Liver (tissue), 9 donors: Measurements from ENCODE around the gene TMEM86B. TPM values are rescaled to one million over a fixed set of nuclear protein-coding genes. Genes with fewer than 3 reads are reported as not detected.

Source experiments
- DNase-seq: peaks from one replicate; pipeline ENCODE4 v3.0.0-alpha.2; 2017; ENCODE audit warnings: low spot score
- H3K27ac ChIP-seq, 2 donors: one replicate each; pipeline ENCODE4 v1.7.0; 2013; ENCODE audit warnings: inconsistent platforms in 2 of 2, low read length in 2 of 2, control low read depth in 1 of 2, low read depth in 1 of 2, mild to moderate bottlenecking in 1 of 2
- H3K27me3 ChIP-seq, 4 donors: one replicate each; pipeline versions ENCODE4 v1.6.1 to v1.7.0; 2013; ENCODE audit warnings: low read length in 3 of 4, inconsistent platforms in 1 of 4, mild to moderate bottlenecking in 1 of 4, moderate library complexity in 1 of 4; ENCODE audit not compliant: control insufficient read depth in 4 of 4, insufficient read depth in 4 of 4
- H3K36me3 ChIP-seq, 4 donors: one replicate each; pipeline versions ENCODE4 v1.6.1 to v1.7.0; 2013; ENCODE audit warnings: low read length in 3 of 4, mild to moderate bottlenecking in 3 of 4, low read depth in 1 of 4, moderate library complexity in 1 of 4; ENCODE audit not compliant: control insufficient read depth in 4 of 4, insufficient read depth in 3 of 4
- H3K4me1 ChIP-seq, 4 donors: one replicate each; pipeline versions ENCODE4 v1.6.1 to v1.7.0; 2013; ENCODE audit warnings: low read length in 3 of 4, mild to moderate bottlenecking in 3 of 4, moderate library complexity in 1 of 4; ENCODE audit not compliant: control insufficient read depth in 4 of 4, insufficient read depth in 4 of 4
- H3K4me3 ChIP-seq, 3 donors: one replicate each; pipeline versions ENCODE4 v1.6.1 to v1.7.0; 2013; ENCODE audit warnings: low read length in 3 of 3, control low read depth in 1 of 3, low read depth in 1 of 3, mild to moderate bottlenecking in 1 of 3
- H3K9ac ChIP-seq, 2 donors: one replicate each; pipeline ENCODE4 v1.7.0; 2013; ENCODE audit warnings: low read length in 2 of 2, mild to moderate bottlenecking in 2 of 2, moderate library complexity in 2 of 2, control low read depth in 1 of 2, low read depth in 1 of 2
- H3K9me3 ChIP-seq, 4 donors: one replicate each; pipeline versions ENCODE4 v1.6.1 to v1.7.0; 2013; ENCODE audit warnings: low read length in 3 of 4; ENCODE audit not compliant: control insufficient read depth in 4 of 4
- EGR1 ChIP-seq, 2 donors: IDR thresholded peaks; 2 replicates each; pipeline ENCODE4 v1.6.1; 2016 to 2018; ENCODE audit warnings: antibody characterized with exemption in 2 of 2, low read depth in 2 of 2
- FOXA1 ChIP-seq: IDR thresholded peaks from 2 replicates; pipeline ENCODE4 v1.6.1; 2016; ENCODE audit warnings: antibody characterized with exemption
- GABPA ChIP-seq, 2 donors: IDR thresholded peaks in 1 of 2; conservative IDR thresholded peaks in 1 of 2; 2 replicates each; pipeline ENCODE4 v1.6.1; 2016; ENCODE audit warnings: antibody characterized with exemption in 2 of 2, mild to moderate bottlenecking in 1 of 2, moderate library complexity in 1 of 2
- HNF4A ChIP-seq, 2 donors: conservative IDR thresholded peaks; 2 replicates each; pipeline ENCODE4 v1.6.1; 2016; ENCODE audit warnings: antibody characterized with exemption in 2 of 2, mild to moderate bottlenecking in 2 of 2
- JUND ChIP-seq, 2 donors: IDR thresholded peaks; 2 replicates each; pipeline ENCODE4 v1.6.1; 2016; ENCODE audit warnings: antibody characterized with exemption in 2 of 2
- NR2F2 ChIP-seq: IDR thresholded peaks from 2 replicates; pipeline ENCODE4 v1.6.1; 2016; ENCODE audit warnings: antibody characterized with exemption
- RAD21 ChIP-seq, 2 donors: IDR thresholded peaks; 2 replicates each; pipeline ENCODE4 v1.6.1; 2016; ENCODE audit warnings: antibody characterized with exemption in 2 of 2, mild to moderate bottlenecking in 2 of 2
- RXRA ChIP-seq, 2 donors: IDR thresholded peaks; 2 replicates each; pipeline ENCODE4 v1.6.1; 2017 to 2018; ENCODE audit warnings: antibody characterized with exemption in 2 of 2, mild to moderate bottlenecking in 1 of 2
- SP1 ChIP-seq: IDR thresholded peaks from 2 replicates; pipeline ENCODE4 v1.6.1; 2018; ENCODE audit warnings: antibody characterized with exemption, mild to moderate bottlenecking
- TAF1 ChIP-seq: conservative IDR thresholded peaks from 2 replicates; pipeline ENCODE4 v1.6.1; 2016; ENCODE audit warnings: antibody characterized with exemption, mild to moderate bottlenecking
- YY1 ChIP-seq: IDR thresholded peaks from 2 replicates; pipeline ENCODE4 v1.6.1; 2016; ENCODE audit warnings: antibody characterized with exemption, mild to moderate bottlenecking
- WGBS: extraction: QIAGEN DNeasy Blood & Tissue Kit; methylation state at CpG from one replicate; pipeline ENCODE4 v1.1.7; 2013; 5-methylcytosine and 5-hydroxymethylcytosine counted together
- polyA plus RNA-seq, 2 donors: library from polyadenylated mRNA; stranded (reverse) in 1 of 2; unstranded in 1 of 2; fragments of 200-250 nt in 1 of 2; fragments of >200 nt in 1 of 2; fragmentation: Nextera tagmentation in 1 of 2; extraction: Ambion mirVana in 1 of 2; gene quantifications; one replicate each; pipeline versions ENCODE4 v1.2.1 to v1.2.3, GENCODE V29; 2013 to 2015
- total RNA-seq, 2 donors: library from RNA; depleted of rRNA; stranded (reverse); fragments of >200 nt; gene quantifications; one replicate each; pipeline ENCODE4 v1.2.3, GENCODE V29; 2014
- TF ChIP-seq, protein P1 (sequence below): IDR thresholded peaks from 2 replicates; pipeline ENCODE4 v1.6.1; 2016; ENCODE audit warnings: antibody characterized with exemption, mild to moderate bottlenecking
- TF ChIP-seq, protein P2 (sequence below): IDR thresholded peaks from 2 replicates; pipeline ENCODE4 v1.6.1; 2016; ENCODE audit warnings: antibody characterized with exemption
- TF ChIP-seq, protein P3 (sequence below): fragments of 150-350 bp; IDR thresholded peaks from 2 replicates; pipeline ENCODE4 v1.5.1; 2017; ENCODE audit warnings: improper control_type of control experiment, low read depth, low read length; ENCODE audit not compliant: missing input control
- TF ChIP-seq, protein P4 (sequence below): IDR thresholded peaks from 2 replicates; pipeline ENCODE4 v1.6.1; 2016; ENCODE audit warnings: antibody characterized with exemption
- TF ChIP-seq, protein P5 (sequence below): IDR thresholded peaks from 2 replicates; pipeline ENCODE4 v1.6.1; 2016; ENCODE audit warnings: antibody characterized with exemption
- donor health status: healthy.
- donor health status: healthy.
- donor health status: healthy.
- donor health status: healthy.
- donor health status: healthy.

Gene TMEM86B
- total and polyA plus RNA-seq, 4 donors = 4.8 to 20.1 (median 16.6) TPM

DNA sequence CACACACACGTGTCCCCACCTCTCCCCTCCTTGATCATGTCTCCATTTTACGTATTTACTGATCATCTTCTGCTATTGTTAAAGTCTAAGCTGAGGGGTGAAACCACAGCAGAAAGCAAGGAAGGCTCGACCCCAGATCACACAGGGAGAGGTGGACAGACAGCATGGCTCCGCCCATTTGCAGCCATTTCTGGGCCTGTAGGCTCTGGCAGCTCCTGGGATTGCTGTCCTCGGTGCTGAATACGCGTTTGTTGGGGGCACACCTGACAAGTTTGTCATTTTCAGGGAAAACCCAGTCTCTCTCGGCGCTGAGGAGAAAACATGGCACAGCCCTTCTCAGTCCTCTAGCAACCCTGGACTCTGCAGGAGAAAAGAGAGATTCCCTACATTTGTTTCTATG lies 8.0 kb downstream of the TMEM86B start:
- Histone ChIP-seq H3K36me3 (no peaks in the 10 kb centered on the region), H3K4me1 (peaks cover 2 to 10% (median 9%) of the 10 kb centered on the region in 4 donors), H3K4me3 (no peak overlapping the region), H3K9ac (no peak overlapping the region), H3K9me3 (no peaks in the 10 kb centered on the region), H3K27me3 (no peaks in the 10 kb centered on the region), H3K27ac (no peak overlapping the region)
- TF ChIP-seq, protein P1, sequence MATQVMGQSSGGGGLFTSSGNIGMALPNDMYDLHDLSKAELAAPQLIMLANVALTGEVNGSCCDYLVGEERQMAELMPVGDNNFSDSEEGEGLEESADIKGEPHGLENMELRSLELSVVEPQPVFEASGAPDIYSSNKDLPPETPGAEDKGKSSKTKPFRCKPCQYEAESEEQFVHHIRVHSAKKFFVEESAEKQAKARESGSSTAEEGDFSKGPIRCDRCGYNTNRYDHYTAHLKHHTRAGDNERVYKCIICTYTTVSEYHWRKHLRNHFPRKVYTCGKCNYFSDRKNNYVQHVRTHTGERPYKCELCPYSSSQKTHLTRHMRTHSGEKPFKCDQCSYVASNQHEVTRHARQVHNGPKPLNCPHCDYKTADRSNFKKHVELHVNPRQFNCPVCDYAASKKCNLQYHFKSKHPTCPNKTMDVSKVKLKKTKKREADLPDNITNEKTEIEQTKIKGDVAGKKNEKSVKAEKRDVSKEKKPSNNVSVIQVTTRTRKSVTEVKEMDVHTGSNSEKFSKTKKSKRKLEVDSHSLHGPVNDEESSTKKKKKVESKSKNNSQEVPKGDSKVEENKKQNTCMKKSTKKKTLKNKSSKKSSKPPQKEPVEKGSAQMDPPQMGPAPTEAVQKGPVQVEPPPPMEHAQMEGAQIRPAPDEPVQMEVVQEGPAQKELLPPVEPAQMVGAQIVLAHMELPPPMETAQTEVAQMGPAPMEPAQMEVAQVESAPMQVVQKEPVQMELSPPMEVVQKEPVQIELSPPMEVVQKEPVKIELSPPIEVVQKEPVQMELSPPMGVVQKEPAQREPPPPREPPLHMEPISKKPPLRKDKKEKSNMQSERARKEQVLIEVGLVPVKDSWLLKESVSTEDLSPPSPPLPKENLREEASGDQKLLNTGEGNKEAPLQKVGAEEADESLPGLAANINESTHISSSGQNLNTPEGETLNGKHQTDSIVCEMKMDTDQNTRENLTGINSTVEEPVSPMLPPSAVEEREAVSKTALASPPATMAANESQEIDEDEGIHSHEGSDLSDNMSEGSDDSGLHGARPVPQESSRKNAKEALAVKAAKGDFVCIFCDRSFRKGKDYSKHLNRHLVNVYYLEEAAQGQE = peak; percentile 90
- no peak for TF ChIP-seq TAF1
- TF ChIP-seq, protein P2, sequence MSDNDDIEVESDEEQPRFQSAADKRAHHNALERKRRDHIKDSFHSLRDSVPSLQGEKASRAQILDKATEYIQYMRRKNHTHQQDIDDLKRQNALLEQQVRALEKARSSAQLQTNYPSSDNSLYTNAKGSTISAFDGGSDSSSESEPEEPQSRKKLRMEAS = no peak
- TF ChIP-seq, protein P3, sequence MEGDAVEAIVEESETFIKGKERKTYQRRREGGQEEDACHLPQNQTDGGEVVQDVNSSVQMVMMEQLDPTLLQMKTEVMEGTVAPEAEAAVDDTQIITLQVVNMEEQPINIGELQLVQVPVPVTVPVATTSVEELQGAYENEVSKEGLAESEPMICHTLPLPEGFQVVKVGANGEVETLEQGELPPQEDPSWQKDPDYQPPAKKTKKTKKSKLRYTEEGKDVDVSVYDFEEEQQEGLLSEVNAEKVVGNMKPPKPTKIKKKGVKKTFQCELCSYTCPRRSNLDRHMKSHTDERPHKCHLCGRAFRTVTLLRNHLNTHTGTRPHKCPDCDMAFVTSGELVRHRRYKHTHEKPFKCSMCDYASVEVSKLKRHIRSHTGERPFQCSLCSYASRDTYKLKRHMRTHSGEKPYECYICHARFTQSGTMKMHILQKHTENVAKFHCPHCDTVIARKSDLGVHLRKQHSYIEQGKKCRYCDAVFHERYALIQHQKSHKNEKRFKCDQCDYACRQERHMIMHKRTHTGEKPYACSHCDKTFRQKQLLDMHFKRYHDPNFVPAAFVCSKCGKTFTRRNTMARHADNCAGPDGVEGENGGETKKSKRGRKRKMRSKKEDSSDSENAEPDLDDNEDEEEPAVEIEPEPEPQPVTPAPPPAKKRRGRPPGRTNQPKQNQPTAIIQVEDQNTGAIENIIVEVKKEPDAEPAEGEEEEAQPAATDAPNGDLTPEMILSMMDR = no peak
- TF ChIP-seq, protein P4, sequence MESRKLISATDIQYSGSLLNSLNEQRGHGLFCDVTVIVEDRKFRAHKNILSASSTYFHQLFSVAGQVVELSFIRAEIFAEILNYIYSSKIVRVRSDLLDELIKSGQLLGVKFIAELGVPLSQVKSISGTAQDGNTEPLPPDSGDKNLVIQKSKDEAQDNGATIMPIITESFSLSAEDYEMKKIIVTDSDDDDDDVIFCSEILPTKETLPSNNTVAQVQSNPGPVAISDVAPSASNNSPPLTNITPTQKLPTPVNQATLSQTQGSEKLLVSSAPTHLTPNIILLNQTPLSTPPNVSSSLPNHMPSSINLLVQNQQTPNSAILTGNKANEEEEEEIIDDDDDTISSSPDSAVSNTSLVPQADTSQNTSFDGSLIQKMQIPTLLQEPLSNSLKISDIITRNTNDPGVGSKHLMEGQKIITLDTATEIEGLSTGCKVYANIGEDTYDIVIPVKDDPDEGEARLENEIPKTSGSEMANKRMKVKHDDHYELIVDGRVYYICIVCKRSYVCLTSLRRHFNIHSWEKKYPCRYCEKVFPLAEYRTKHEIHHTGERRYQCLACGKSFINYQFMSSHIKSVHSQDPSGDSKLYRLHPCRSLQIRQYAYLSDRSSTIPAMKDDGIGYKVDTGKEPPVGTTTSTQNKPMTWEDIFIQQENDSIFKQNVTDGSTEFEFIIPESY = no peak
- TF ChIP-seq RAD21 (IDR thresholded peaks at IDR 0.05) = no peak
- TF ChIP-seq JUND (IDR thresholded peaks at IDR 0.05) = no peak
- 85% methylated on average over 9 of the region's 9 CpGs for WGBS
- DNase-seq = no peak

DNA sequence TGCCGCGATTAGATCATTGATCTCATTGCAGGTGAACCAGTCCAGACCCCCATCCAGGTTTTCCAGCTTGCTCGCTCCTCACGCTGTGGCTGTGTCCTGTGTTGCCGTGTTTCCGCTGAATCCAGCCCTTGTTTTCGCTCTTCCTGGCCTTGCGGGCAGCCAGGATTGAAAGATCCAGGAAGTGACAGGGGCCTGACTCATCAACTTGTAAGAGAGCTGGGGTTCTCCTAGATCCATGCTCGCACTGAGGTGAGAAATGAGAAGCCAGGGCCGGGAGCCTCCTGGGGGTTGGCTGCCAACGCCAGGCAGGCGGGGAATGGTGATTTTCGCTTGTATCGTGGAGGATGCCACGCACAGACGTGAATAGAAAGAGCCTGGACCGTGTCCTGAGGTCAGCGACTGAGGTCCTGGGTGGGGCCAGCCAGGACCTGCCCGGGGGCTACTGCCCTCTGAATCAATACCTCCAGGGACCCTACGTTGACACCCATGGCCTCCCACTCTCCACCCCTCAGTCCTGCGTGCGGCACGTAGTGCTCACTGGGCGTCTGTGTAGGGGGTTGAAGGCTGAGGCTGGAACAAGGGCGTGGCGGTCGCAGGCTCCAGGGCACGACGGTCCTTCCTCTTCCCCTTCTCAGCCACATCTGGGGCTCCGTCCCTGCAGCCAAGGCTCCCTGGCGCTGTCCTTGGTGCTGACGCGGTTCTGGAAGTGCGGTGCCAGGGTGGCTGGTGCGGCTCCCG lies 11.9 kb downstream of the TMEM86B start:
- peak; percentile 79 for DNase-seq
- no peaks in the 10 kb centered on the region for H3K9me3 ChIP-seq
- H3K4me3 ChIP-seq = peak overlapping the region; percentile 44 to 68 (median 57)
- H3K27ac ChIP-seq = peak overlapping the region; percentile 61 to 77
- WGBS = 3% methylated on average over 36 of the region's 36 CpGs
- H3K4me1 ChIP-seq = peaks cover 2 to 10% (median 9%) of the 10 kb centered on the region in 4 donors
- no peaks in the 10 kb centered on the region for H3K27me3 ChIP-seq
- H3K9ac ChIP-seq = peak overlapping the region in 1 of 2 donors; percentile 61
- no peaks in the 10 kb centered on the region for H3K36me3 ChIP-seq
- TF ChIP-seq FOXA1 (peak; percentile 80), GABPA (IDR thresholded peaks at IDR 0.05 in 1 of 2, conservative IDR thresholded peaks at IDR 0.05 in 1 of 2) (peak; percentile 59 to 89), YY1 (peak; percentile 88), EGR1 (IDR thresholded peaks at IDR 0.05; ENCODE audit: low read depth in 2 of 2) (peak; percentile 48 to 85), RXRA (IDR thresholded peaks at IDR 0.05) (peak; percentile 73 to 80), HNF4A (conservative IDR thresholded peaks at IDR 0.05) (peak; percentile 41 to 44), RAD21 (IDR thresholded peaks at IDR 0.05) (peak; percentile 53 to 60), JUND (IDR thresholded peaks at IDR 0.05) (peak; percentile 95 to 97), SP1 (peak; percentile 86), NR2F2 (no peak), TAF1 (no peak)
- TF ChIP-seq, protein P4 = peak; percentile 84
- TF ChIP-seq, protein P2 = peak; percentile 93
- TF ChIP-seq, protein P5, sequence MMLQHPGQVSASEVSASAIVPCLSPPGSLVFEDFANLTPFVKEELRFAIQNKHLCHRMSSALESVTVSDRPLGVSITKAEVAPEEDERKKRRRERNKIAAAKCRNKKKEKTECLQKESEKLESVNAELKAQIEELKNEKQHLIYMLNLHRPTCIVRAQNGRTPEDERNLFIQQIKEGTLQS = peak; percentile 89
- TF ChIP-seq, protein P1 = peak; percentile 100
